IMR-90 (cell line): ENCODE results near the gene CERK. TPM values are rescaled to one million over a fixed set of nuclear protein-coding genes. Genes with fewer than 3 reads are reported as not detected.
"Not testable (repeated sequence)": the region's sequence is repeated elsewhere in the genome, so short reads cannot be mapped to it uniquely, and the experiment has no call there.

Experiments used
- ATAC-seq: fragments of 200-7000 bp; cut with Tn5 transposase; 2 replicates; pipeline ENCODE4 v1.9.1; 2020; ENCODE audit warnings: low read depth, mild to moderate bottlenecking, moderate library complexity
- BruUV-seq: library from RNA; stranded (reverse); fragments of 400-500 nt; replicated peaks from 2 replicates; lab custom pipeline; 2021; lab: Mats Ljungman, UMichigan
- CTCF ChIA-PET: fragments of 300-600 bp; formaldehyde crosslinking; extraction: SDS; loops from one replicate; lab custom pipeline; 2021; ENCODE audit warnings: antibody characterized with exemption; lab: Yijun Ruan, JAX
- POLR2A ChIA-PET: fragments of 300-600 bp; sonication (Branson Sonifier 250); formaldehyde crosslinking; loops from one replicate; lab custom pipeline; 2022; ENCODE audit warnings: antibody characterized with exemption; ENCODE audit not compliant: unreplicated experiment; lab: Charles Lee
- DNase-seq: peaks from one replicate; pipeline ENCODE4 v3.0.0; 2013
- H2AFZ ChIP-seq: replicated peaks from 2 replicates; pipeline ENCODE3; 2013; ENCODE audit warnings: low read length, mild to moderate bottlenecking; ENCODE audit not compliant: poor library complexity
- H2AK5ac ChIP-seq: 2 replicates; pipeline ENCODE4 v1.6.1; 2013; ENCODE audit warnings: low read depth, low read length, inconsistent platforms
- H2AK9ac ChIP-seq: replicated peaks from 2 replicates; pipeline ENCODE3; 2013; ENCODE audit warnings: mild to moderate bottlenecking, low read depth, low read length, moderate library complexity; ENCODE audit not compliant: poor library complexity
- H2BK120ac ChIP-seq: 2 replicates; pipeline ENCODE4 v1.6.1; 2013; ENCODE audit warnings: low read depth, low read length, inconsistent platforms
- H2BK15ac ChIP-seq: 3 replicates; pipeline ENCODE4 v1.6.1; 2013; ENCODE audit warnings: low read depth, low read length, inconsistent platforms
- H2BK20ac ChIP-seq: 2 replicates; pipeline ENCODE4 v1.6.1; 2013; ENCODE audit warnings: low read depth, mild to moderate bottlenecking, inconsistent platforms, low read length, moderate library complexity
- H2BK5ac ChIP-seq: 2 replicates; pipeline ENCODE4 v1.6.1; 2013; ENCODE audit warnings: mild to moderate bottlenecking, low read depth, low read length, inconsistent platforms; ENCODE audit not compliant: poor library complexity, severe bottlenecking
- H3K14ac ChIP-seq: replicated peaks from 2 replicates; pipeline ENCODE4 v1.6.1; 2013; ENCODE audit warnings: low read depth, low read length, inconsistent platforms
- H3K18ac ChIP-seq: 2 replicates; pipeline ENCODE4 v1.6.1; 2013; ENCODE audit warnings: low read depth, low read length, control low read depth
- H3K23ac ChIP-seq: 2 replicates; pipeline ENCODE4 v1.6.1; 2013; ENCODE audit warnings: low read depth, low read length, inconsistent platforms
- H3K27ac ChIP-seq: 2 replicates; pipeline ENCODE4 v1.5.1; 2013; ENCODE audit warnings: mild to moderate bottlenecking, control low read depth, low read length; ENCODE audit not compliant: insufficient read depth
- H3K27me3 ChIP-seq: 2 replicates; pipeline ENCODE4 v1.6.1; 2013; ENCODE audit warnings: low read length; ENCODE audit not compliant: control insufficient read depth, insufficient read depth
- H3K36me3 ChIP-seq: 2 replicates; pipeline ENCODE4 v1.6.1; 2013; ENCODE audit warnings: low read length, mixed read lengths; ENCODE audit not compliant: control insufficient read depth, insufficient read depth
- H3K4ac ChIP-seq: 2 replicates; pipeline ENCODE4 v1.6.1; 2013; ENCODE audit warnings: low read depth, low read length, inconsistent platforms
- H3K4me1 ChIP-seq: 2 replicates; pipeline ENCODE4 v1.6.1; 2013; ENCODE audit warnings: low read length, mixed read lengths; ENCODE audit not compliant: control insufficient read depth, insufficient read depth
- H3K4me2 ChIP-seq: 2 replicates; pipeline ENCODE4 v1.6.1; 2013; ENCODE audit warnings: low read depth, mild to moderate bottlenecking, control low read depth, low read length, moderate library complexity
- H3K4me3 ChIP-seq: 2 replicates; pipeline ENCODE4 v1.5.1; 2013; ENCODE audit warnings: low read depth, mild to moderate bottlenecking, control low read depth, low read length, moderate library complexity; ENCODE audit not compliant: insufficient read depth
- H3K56ac ChIP-seq: 2 replicates; pipeline ENCODE4 v1.6.1; 2013; ENCODE audit warnings: low read length, inconsistent platforms; ENCODE audit not compliant: insufficient read depth; ENCODE audit errors: extremely low read depth
- H3K79me1 ChIP-seq, 2 experiments: 2 replicates each; pipeline ENCODE4 v1.6.1; 2013; ENCODE audit warnings: low read length in 2 of 2, inconsistent platforms in 1 of 2, low read depth in 1 of 2
- H3K9ac ChIP-seq: 2 replicates; pipeline ENCODE4 v1.6.1; 2013; ENCODE audit warnings: low read depth, low read length, control low read depth
- H3K9me1 ChIP-seq: 2 replicates; pipeline ENCODE4 v1.6.1; 2013; ENCODE audit warnings: low read length, inconsistent platforms; ENCODE audit not compliant: insufficient read depth
- H3K9me3 ChIP-seq: 2 replicates; pipeline ENCODE4 v1.6.1; 2013; ENCODE audit warnings: low read length; ENCODE audit not compliant: control insufficient read depth, insufficient read depth
- H4K20me1 ChIP-seq: 2 replicates; pipeline ENCODE4 v1.6.1; 2013; ENCODE audit warnings: low read length, inconsistent platforms; ENCODE audit not compliant: insufficient read depth
- H4K5ac ChIP-seq: 2 replicates; pipeline ENCODE4 v1.6.1; 2013; ENCODE audit warnings: mild to moderate bottlenecking, low read depth, low read length, control low read depth
- H4K8ac ChIP-seq, 2 experiments: 2 replicates each; pipeline ENCODE4 v1.6.1; 2013; ENCODE audit warnings: low read depth in 2 of 2, low read length in 2 of 2, control low read depth in 1 of 2, inconsistent platforms in 1 of 2
- H4K91ac ChIP-seq: 2 replicates; pipeline ENCODE4 v1.6.1; 2013; ENCODE audit warnings: low read depth, low read length, inconsistent platforms; ENCODE audit not compliant: insufficient read depth
- MAFK ChIP-seq: IDR thresholded peaks from 2 replicates; pipeline ENCODE4 v1.6.1; 2012; ENCODE audit warnings: low read depth, low read length, improper control_type of control experiment
- WGBS, 2 experiments: methylation state at CpG; one replicate each; pipeline versions ENCODE4 v1.1.5 to v1.1.7; 2013; ENCODE audit warnings: missing lambda C conversion rate in 2 of 2; ENCODE audit not compliant: insufficient read length in 1 of 2; ENCODE audit errors: extremely low coverage in 2 of 2; 5-methylcytosine and 5-hydroxymethylcytosine counted together
- dilution Hi-C: fragments of 300-500 bp; cut with HindIII; formaldehyde crosslinking; loops from one replicate; pipeline ENCODE4 v1.14.3; 2018; ENCODE audit warnings: low sequenced_read_pairs; ENCODE audit not compliant: unreplicated experiment
- in situ Hi-C: fragments of 300-500 bp; cut with MboI; formaldehyde crosslinking; loops from 3 replicates; pipeline ENCODE4 v1.14.3; 2019; ENCODE audit warnings: low sequenced_read_pairs, inconsistent platforms, mixed read lengths
- intact Hi-C: fragments of 100-400 bp; cut with micrococcal nuclease; formaldehyde crosslinking; loops from 2 replicates; pipeline ENCODE4 v1.10.0; 2022
- polyA plus RNA-seq, 3 experiments: library from polyadenylated mRNA; depleted of rRNA; stranded (reverse); fragments of >200 nt; gene quantifications; 2 replicates each; pipeline ENCODE4 v1.2.3, GENCODE V29; 2012; ENCODE audit warnings: low replicate concordance in 1 of 3
- total RNA-seq: library from RNA; depleted of rRNA; stranded (reverse); fragments of >200 nt; gene quantifications from 2 replicates; pipeline ENCODE4 v1.2.3, GENCODE V29; 2012

The CERK gene
- total and polyA plus RNA-seq, 2 of the 4 experiments (the other 2 are of a cell fraction) = 25.3 to 38.7 TPM

GRCh38 chr22:46734213-46734722, 3.8 kb downstream of the CERK start:
- H4K5ac ChIP-seq, H2AK5ac ChIP-seq, H3K4ac ChIP-seq, H2BK15ac ChIP-seq, H2BK5ac ChIP-seq, BruUV-seq, in situ Hi-C loops, H2BK120ac ChIP-seq, POLR2A ChIA-PET, H2AK9ac ChIP-seq, DNase-seq, H3K14ac ChIP-seq, H3K27me3 ChIP-seq, H3K18ac ChIP-seq, H3K9ac ChIP-seq, H4K8ac ChIP-seq, H3K9me3 ChIP-seq, H3K4me3 ChIP-seq, H2BK20ac ChIP-seq, CTCF ChIA-PET, H2AFZ ChIP-seq, H4K91ac ChIP-seq, H3K23ac ChIP-seq, H3K56ac ChIP-seq, ATAC-seq, dilution Hi-C loops, intact Hi-C loops: not testable (repeated sequence)
- Histone ChIP-seq H3K36me3 (peaks cover 10% of the 10 kb centered on the region), H3K4me2 (peak overlapping the region; percentile 56), H3K4me1 (peaks cover 40% of the 10 kb centered on the region), H3K9me1 (peaks cover 23% of the 10 kb centered on the region), H3K27ac (peak overlapping the region; percentile 28; the same call in 1 of the 2 replicates), H3K79me1 (peaks cover 35 to 68% of the 10 kb centered on the region in 2 experiments), H4K20me1 (peaks cover 64% of the 10 kb centered on the region)
- peak; percentile 27; the same call in 1 of the 2 replicates for TF ChIP-seq MAFK
- 30% methylated on average over 6 of the region's 12 CpGs; no CpG with 5 or more reads in 1 of the 2 experiments for WGBS, 2 experiments
